HepG2 (cell line): ENCODE data around the gene TUT1. TPM values are rescaled to one million over a fixed set of nuclear protein-coding genes. Genes with fewer than 3 reads are reported as not detected.

Experiments used
- CHD4 ChIP-seq: fragments of 200-600 bp; sonication (generic); IDR thresholded peaks from 2 replicates; pipeline ENCODE4 v1.7.0; 2017; ENCODE audit warnings: mild to moderate bottlenecking, low read length, borderline replicate concordance
- ELF3 ChIP-seq: IDR thresholded peaks from 2 replicates; pipeline ENCODE4 v1.6.1; 2016; ENCODE audit warnings: missing genetic modification reagents, missing compliant biosample characterization
- EP300 ChIP-seq, 3 experiments: sonication (generic) in 1 of 3; formaldehyde crosslinking in 1 of 3; IDR thresholded peaks; 2 replicates each; pipeline versions ENCODE4 v1.5.1 to v1.6.1; 2011 to 2020; ENCODE audit warnings: low read depth in 2 of 3, low read length in 2 of 3, borderline replicate concordance in 1 of 3, improper control_type of control experiment in 1 of 3, mild to moderate bottlenecking in 1 of 3, missing genetic modification reagents in 1 of 3, moderate library complexity in 1 of 3
- ERF ChIP-seq: IDR thresholded peaks from 2 replicates; pipeline ENCODE4 v1.6.1; 2018; ENCODE audit warnings: missing biosample characterization, missing genetic modification reagents
- ETV5 ChIP-seq: IDR thresholded peaks from 2 replicates; pipeline ENCODE4 v1.6.1; 2018; ENCODE audit warnings: missing biosample characterization, missing genetic modification reagents, inconsistent platforms, borderline replicate concordance
- FOXC1 ChIP-seq: sonication (generic); formaldehyde crosslinking; IDR thresholded peaks from 2 replicates; pipeline ENCODE4 v1.8.0; 2022; ENCODE audit warnings: mild to moderate bottlenecking, missing genetic modification reagents, borderline replicate concordance
- GABPB1 ChIP-seq: IDR thresholded peaks from 2 replicates; pipeline ENCODE4 v1.6.1; 2016; ENCODE audit warnings: mild to moderate bottlenecking, missing genetic modification reagents, moderate library complexity, missing compliant biosample characterization
- HDAC2 ChIP-seq: sonication (generic); formaldehyde crosslinking; IDR thresholded peaks from 2 replicates; pipeline ENCODE4 v1.4.0; 2020; ENCODE audit warnings: missing genetic modification reagents
- KAT7 ChIP-seq: IDR thresholded peaks from 2 replicates; pipeline ENCODE4 v1.6.1; 2018; ENCODE audit warnings: borderline replicate concordance, missing compliant biosample characterization
- NAIF1 ChIP-seq: sonication (generic); formaldehyde crosslinking; IDR thresholded peaks from 2 replicates; pipeline ENCODE4 v1.5.0; 2020; ENCODE audit warnings: mild to moderate bottlenecking, missing genetic modification reagents, borderline replicate concordance
- RNF219 ChIP-seq: sonication (generic); formaldehyde crosslinking; IDR thresholded peaks from 2 replicates; pipeline ENCODE4 v1.5.0; 2020; ENCODE audit warnings: mild to moderate bottlenecking, missing genetic modification reagents
- TFDP1 ChIP-seq: IDR thresholded peaks from 2 replicates; pipeline ENCODE4 v1.6.1; 2016; ENCODE audit warnings: missing compliant biosample characterization, missing genetic modification reagents, borderline replicate concordance
- ZMYM2 ChIP-seq: sonication (generic); formaldehyde crosslinking; IDR thresholded peaks from 2 replicates; pipeline ENCODE4 v1.8.0; 2022; ENCODE audit warnings: mild to moderate bottlenecking, missing genetic modification reagents
- ZMYM4 ChIP-seq: sonication (generic); formaldehyde crosslinking; IDR thresholded peaks from 2 replicates; pipeline ENCODE4 v1.8.1; 2023; ENCODE audit warnings: mild to moderate bottlenecking, missing genetic modification reagents
- ZNF138 ChIP-seq: sonication (generic); formaldehyde crosslinking; IDR thresholded peaks from 2 replicates; pipeline ENCODE4 v1.5.0; 2020; ENCODE audit warnings: mild to moderate bottlenecking, low read depth, missing genetic modification reagents
- ZNF264 ChIP-seq: sonication (generic); formaldehyde crosslinking; IDR thresholded peaks from 2 replicates; pipeline ENCODE4 v1.4.0; 2020; ENCODE audit warnings: missing genetic modification reagents
- ZNF432 ChIP-seq: sonication (generic); formaldehyde crosslinking; IDR thresholded peaks from 2 replicates; pipeline ENCODE4 v1.5.0; 2020; ENCODE audit warnings: missing genetic modification reagents, mild to moderate bottlenecking, borderline replicate concordance
- ZNF670 ChIP-seq: sonication (generic); formaldehyde crosslinking; IDR thresholded peaks from 2 replicates; pipeline ENCODE4 v1.8.0; 2022; ENCODE audit warnings: mild to moderate bottlenecking, missing genetic modification reagents, borderline replicate concordance
- ZNF83 ChIP-seq: sonication (generic); formaldehyde crosslinking; IDR thresholded peaks from 2 replicates; pipeline ENCODE4 v1.4.0; 2020; ENCODE audit warnings: missing genetic modification reagents, mild to moderate bottlenecking, borderline replicate concordance
- ZSCAN20 ChIP-seq: sonication (generic); formaldehyde crosslinking; IDR thresholded peaks from 2 replicates; pipeline ENCODE4 v1.4.0; 2020; ENCODE audit warnings: missing genetic modification reagents, mild to moderate bottlenecking, borderline replicate concordance
- polyA plus RNA-seq, 8 experiments: library from polyadenylated mRNA; depleted of rRNA in 3 of 8; stranded (reverse) in 7 of 8; unstranded in 1 of 8; fragments of >200 nt; fragmentation: Illumina TruSeq in 4 of 8; extraction: Trizol in 4 of 8; gene quantifications; 2 replicates each; pipeline versions ENCODE4 v1.2.1 to v1.2.3, GENCODE V29; 2011 to 2016; ENCODE audit warnings: low read depth in 4 of 8, missing spikeins in 1 of 8, mixed read lengths in 1 of 8; ENCODE audit not compliant: insufficient read depth in 1 of 8
- total RNA-seq, 5 experiments: library from RNA; depleted of rRNA; stranded (reverse); fragments of >200 nt; fragmentation: Illumina TruSeq; extraction: Trizol; gene quantifications; 2 replicates each; pipeline ENCODE4 v1.2.3, GENCODE V29; 2016; ENCODE audit warnings: low read depth in 1 of 5
- TF ChIP-seq, protein P1 (sequence below): sonication (generic); formaldehyde crosslinking; IDR thresholded peaks from 2 replicates; pipeline ENCODE4 v1.4.0; 2020; ENCODE audit warnings: mild to moderate bottlenecking, missing genetic modification reagents
- TF ChIP-seq, protein P2 (sequence below): IDR thresholded peaks from 2 replicates; pipeline ENCODE4 v1.6.1; 2018; ENCODE audit warnings: missing genetic modification reagents, mild to moderate bottlenecking, missing compliant biosample characterization
- TF ChIP-seq, protein P3 (sequence below): sonication (generic); formaldehyde crosslinking; IDR thresholded peaks from 2 replicates; pipeline ENCODE4 v1.8.0; 2022; ENCODE audit warnings: mild to moderate bottlenecking, missing genetic modification reagents, moderate library complexity

Gene TUT1
- total and polyA plus RNA-seq, 2 of the 13 experiments (the other 11 are each of a cell fraction or from before 2014, with no cell fraction given), result 9.7 to 14.3 TPM

GRCh38 chr11:62545437-62546243 lies 45.7 kb downstream of the TUT1 start (continued):
- 0 out of 2 replicates have a peak, but pooled peaks have one; percentile 77 for TF ChIP-seq ZNF138 (CRISPR knock-in tag)
- TF ChIP-seq, protein P1, sequence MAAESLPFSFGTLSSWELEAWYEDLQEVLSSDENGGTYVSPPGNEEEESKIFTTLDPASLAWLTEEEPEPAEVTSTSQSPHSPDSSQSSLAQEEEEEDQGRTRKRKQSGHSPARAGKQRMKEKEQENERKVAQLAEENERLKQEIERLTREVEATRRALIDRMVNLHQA (CRISPR knock-in tag), result no peak
- peak; percentile 59 for TF ChIP-seq ETV5
- TF ChIP-seq ZMYM2 (CRISPR knock-in tag), result peak; percentile 70; the same call in 1 of the 2 replicates
- TF ChIP-seq EP300 (IDR thresholded peaks at IDR 0.05; ENCODE audit: low read depth in 2 of 2, low read length in 2 of 2), result peak; percentile 26 to 52; a peak in 1 of 4 replicates
- no peak for TF ChIP-seq EP300 (CRISPR knock-in tag; IDR thresholded peaks at IDR 0.05; ENCODE audit: borderline replicate concordance)
- TF ChIP-seq ZNF264 (CRISPR knock-in tag), result peak; percentile 58; the same call in 1 of the 2 replicates
- TF ChIP-seq ZSCAN20 (CRISPR knock-in tag), result no peak
- TF ChIP-seq, protein P2, sequence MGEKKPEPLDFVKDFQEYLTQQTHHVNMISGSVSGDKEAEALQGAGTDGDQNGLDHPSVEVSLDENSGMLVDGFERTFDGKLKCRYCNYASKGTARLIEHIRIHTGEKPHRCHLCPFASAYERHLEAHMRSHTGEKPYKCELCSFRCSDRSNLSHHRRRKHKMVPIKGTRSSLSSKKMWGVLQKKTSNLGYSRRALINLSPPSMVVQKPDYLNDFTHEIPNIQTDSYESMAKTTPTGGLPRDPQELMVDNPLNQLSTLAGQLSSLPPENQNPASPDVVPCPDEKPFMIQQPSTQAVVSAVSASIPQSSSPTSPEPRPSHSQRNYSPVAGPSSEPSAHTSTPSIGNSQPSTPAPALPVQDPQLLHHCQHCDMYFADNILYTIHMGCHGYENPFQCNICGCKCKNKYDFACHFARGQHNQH (CRISPR knock-in tag), result peak; percentile 29; the same call in 1 of the 2 replicates
- 0 out of 2 replicates have a peak, but pooled peaks have one; percentile 62 for TF ChIP-seq ZMYM4 (CRISPR knock-in tag)
- no peak for TF ChIP-seq ELF3 (CRISPR knock-in tag)
- TF ChIP-seq ERF (CRISPR knock-in tag), result peak; percentile 23; the same call in 1 of the 2 replicates
- TF ChIP-seq, protein P3, sequence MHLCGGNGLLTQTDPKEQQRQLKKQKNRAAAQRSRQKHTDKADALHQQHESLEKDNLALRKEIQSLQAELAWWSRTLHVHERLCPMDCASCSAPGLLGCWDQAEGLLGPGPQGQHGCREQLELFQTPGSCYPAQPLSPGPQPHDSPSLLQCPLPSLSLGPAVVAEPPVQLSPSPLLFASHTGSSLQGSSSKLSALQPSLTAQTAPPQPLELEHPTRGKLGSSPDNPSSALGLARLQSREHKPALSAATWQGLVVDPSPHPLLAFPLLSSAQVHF (CRISPR knock-in tag), result no peak
- TF ChIP-seq CHD4, result 0 out of 2 replicates have a peak, but pooled peaks have one; percentile 31
- TF ChIP-seq FOXC1 (CRISPR knock-in tag), result peak; percentile 75; the same call in 1 of the 2 replicates
- TF ChIP-seq HDAC2 (CRISPR knock-in tag), result 0 out of 2 replicates have a peak, but pooled peaks have one; percentile 44
- 0 out of 2 replicates have a peak, but pooled peaks have one; percentile 27 for TF ChIP-seq ZNF83 (CRISPR knock-in tag)
- no peak for TF ChIP-seq ZNF432 (CRISPR knock-in tag)
- no peak for TF ChIP-seq RNF219 (CRISPR knock-in tag)
- 0 out of 2 replicates have a peak, but pooled peaks have one; percentile 48 for TF ChIP-seq KAT7 (CRISPR knock-in tag)
- peak; percentile 69 for TF ChIP-seq GABPB1
- peak; percentile 48; the same call in 1 of the 2 replicates for TF ChIP-seq TFDP1 (CRISPR knock-in tag)
- 0 out of 2 replicates have a peak, but pooled peaks have one; percentile 57 for TF ChIP-seq NAIF1 (CRISPR knock-in tag)
- no peak for TF ChIP-seq ZNF670 (CRISPR knock-in tag)
